ENCODE results near the gene PHYKPL. TPM values are rescaled to one million over a fixed set of nuclear protein-coding genes. Genes with fewer than 3 reads are reported as not detected.

The PHYKPL gene
- total RNA-seq, 1 donor from 2014 or later: 89.7 TPM

- Mint-ChIP-seq H3K36me3 (ENCODE audit: unreplicated experiment) (peaks cover 12% of the 10 kb centered on the region), H3K27ac (ENCODE audit: unreplicated experiment) (no peak overlapping the region), H3K9me3 (ENCODE audit: unreplicated experiment) (peaks cover 5% of the 10 kb centered on the region), H3K4me1 (ENCODE audit: low read depth, unreplicated experiment) (peaks cover 5% of the 10 kb centered on the region), H3K4me3 (ENCODE audit: unreplicated experiment) (no peak overlapping the region), H3K27me3 (ENCODE audit: unreplicated experiment) (peaks cover 9% of the 10 kb centered on the region)
- DNase-seq: peak; percentile 97
- peak; percentile 87 for TF ChIP-seq CTCF (IDR thresholded peaks at IDR 0.05; ENCODE audit: partially characterized antibody, unreplicated experiment)
These were observed 47.3 kb upstream of the PHYKPL start for GRCh38 chr5:178279723-178280438.

- Mint-ChIP-seq H3K4me3 (ENCODE audit: unreplicated experiment) (no peak overlapping the region), H3K27me3 (ENCODE audit: unreplicated experiment) (peaks cover 9% of the 10 kb centered on the region), H3K9me3 (ENCODE audit: unreplicated experiment) (peaks cover 5% of the 10 kb centered on the region), H3K27ac (ENCODE audit: unreplicated experiment) (no peak overlapping the region), H3K4me1 (ENCODE audit: low read depth, unreplicated experiment) (peaks cover 5% of the 10 kb centered on the region), H3K36me3 (ENCODE audit: unreplicated experiment) (peaks cover 11% of the 10 kb centered on the region)
- TF ChIP-seq CTCF (IDR thresholded peaks at IDR 0.05; ENCODE audit: partially characterized antibody, unreplicated experiment): no peak
- no peak for DNase-seq
These were observed 46.6 kb upstream of the PHYKPL start for GRCh38 chr5:178279026-178279722.

- Mint-ChIP-seq H3K4me1 (ENCODE audit: low read depth, unreplicated experiment) (peaks cover 5% of the 10 kb centered on the region), H3K36me3 (ENCODE audit: unreplicated experiment) (peaks cover 7% of the 10 kb centered on the region), H3K9me3 (ENCODE audit: unreplicated experiment) (peaks cover 3% of the 10 kb centered on the region), H3K27me3 (ENCODE audit: unreplicated experiment) (peaks cover 9% of the 10 kb centered on the region), H3K27ac (ENCODE audit: unreplicated experiment) (no peak overlapping the region), H3K4me3 (ENCODE audit: unreplicated experiment) (no peak overlapping the region)
- no peak for TF ChIP-seq CTCF (IDR thresholded peaks at IDR 0.05; ENCODE audit: partially characterized antibody, unreplicated experiment)
- DNase-seq: no peak
These were observed 45.9 kb upstream of the PHYKPL start for GRCh38 chr5:178278358-178279023.

GRCh38 chr5:178277866-178278265 lies 45.3 kb upstream of the PHYKPL start:
- no peak overlapping the region for H3K4me3 Mint-ChIP-seq (ENCODE audit: unreplicated experiment)
- H3K9me3 Mint-ChIP-seq (ENCODE audit: unreplicated experiment): peaks cover 3% of the 10 kb centered on the region
- no peak for DNase-seq
- H3K36me3 Mint-ChIP-seq (ENCODE audit: unreplicated experiment): peaks cover 7% of the 10 kb centered on the region
- no peak for TF ChIP-seq CTCF (IDR thresholded peaks at IDR 0.05; ENCODE audit: partially characterized antibody, unreplicated experiment)
- peaks cover 5% of the 10 kb centered on the region for H3K4me1 Mint-ChIP-seq (ENCODE audit: low read depth, unreplicated experiment)
- H3K27ac Mint-ChIP-seq (ENCODE audit: unreplicated experiment): peak overlapping the region; percentile 48
- H3K27me3 Mint-ChIP-seq (ENCODE audit: unreplicated experiment): peaks cover 6% of the 10 kb centered on the region
